Body of pancreas (tissue), 4 donors: Measurements from ENCODE around the gene LENG9. TPM values are rescaled to one million over a fixed set of nuclear protein-coding genes. Genes with fewer than 3 reads are reported as not detected.

Experiments
- ATAC-seq: fragments of 150-250 bp; one replicate; pipeline ENCODE4 v1.9.1; 2016
- DNase-seq, 4 donors: peaks; one replicate each; pipeline ENCODE4 v3.0.0-alpha.2; 2019
- H3K27ac ChIP-seq, 4 donors: fragments of 200-600 bp; sonication (generic); 1 replicate in 3 of 4; 2 replicates in 1 of 4; pipeline versions ENCODE4 v1.5.1 to v1.6.1; 2016 to 2019; ENCODE audit warnings: mild to moderate bottlenecking in 1 of 4, mixed read lengths in 1 of 4, moderate library complexity in 1 of 4
- H3K27me3 ChIP-seq, 2 donors: fragments of 200-600 bp; sonication (generic); one replicate each; pipeline ENCODE4 v1.6.0; 2016; ENCODE audit warnings: mild to moderate bottlenecking in 1 of 2
- H3K36me3 ChIP-seq, 2 donors: fragments of 200-600 bp; sonication (generic); replicated peaks in 1 of 2; 2 replicates each; pipeline ENCODE4 v1.5.1; 2016; ENCODE audit warnings: low read depth in 2 of 2; ENCODE audit not compliant: insufficient read depth in 1 of 2
- H3K4me1 ChIP-seq: fragments of 200-600 bp; sonication (generic); one replicate; pipeline ENCODE4 v1.6.0; 2016
- H3K4me3 ChIP-seq, 2 donors: fragments of 200-600 bp; sonication (generic); 1 replicate in 1 of 2; 2 replicates in 1 of 2; pipeline ENCODE4 v1.5.1; 2016 to 2019
- H3K9me3 ChIP-seq, 3 donors: fragments of 200-600 bp; sonication (generic); 1 replicate in 2 of 3; 2 replicates in 1 of 3; pipeline ENCODE4 v1.5.1; 2016
- CTCF ChIP-seq, 7 experiments: fragments of 450-650 bp in 4 of 7; fragments of 200-600 bp in 3 of 7; sonication (generic) in 3 of 7; IDR thresholded peaks; one replicate each; pipeline ENCODE4 v1.5.1; 2016 to 2019; ENCODE audit warnings: antibody characterized with exemption in 7 of 7
- POLR2A ChIP-seq, 3 donors: fragments of 450-650 bp; IDR thresholded peaks; one replicate each; pipeline ENCODE4 v1.6.1; 2016; ENCODE audit warnings: antibody characterized with exemption in 3 of 3, mild to moderate bottlenecking in 2 of 3
- WGBS, 2 donors: methylation state at CpG; one replicate each; pipeline ENCODE4 v1.1.5; 2017; 5-methylcytosine and 5-hydroxymethylcytosine counted together
- intact Hi-C: fragments of 100-400 bp; cut with DNase I; formaldehyde crosslinking; loops from one replicate; pipeline ENCODE4 v1.15.1; 2023
- total RNA-seq, 2 donors: library from RNA; depleted of rRNA; stranded (reverse); fragments of >200 nt; gene quantifications; one replicate each; pipeline ENCODE4 v1.1.0, GENCODE V29; 2016

Gene LENG9
- total RNA-seq, 2 donors from 2014 or later, result 21.8 to 25.7 TPM

- H3K4me3 ChIP-seq, result no peak overlapping the region
- TF ChIP-seq CTCF (IDR thresholded peaks at IDR 0.05), result no peak
- no peak for TF ChIP-seq POLR2A (IDR thresholded peaks at IDR 0.05)
- peaks cover 65% of the 10 kb centered on the region for H3K4me1 ChIP-seq
- no peaks in the 10 kb centered on the region for H3K27me3 ChIP-seq
- peak overlapping the region in 2 of 4 donors; percentile 21 to 32 for H3K27ac ChIP-seq
- intact Hi-C loops, result loop anchor here (10.0 kb wide), 1 partner anchor 1220 kb away; the partner anchor contains the start of gene EPN1
- H3K36me3 ChIP-seq, result peaks cover 39 to 64% of the 10 kb centered on the region in 2 donors
- H3K9me3 ChIP-seq, result no peaks in the 10 kb centered on the region
- no peak for ATAC-seq
- WGBS, 2 donors, result 93 to 96% methylated on average over 20 to 32 of the region's 33 CpGs
- DNase-seq, result no peak
Observed at GRCh38 chr19:54454781-54455675, 8.6 kb downstream of the LENG9 start.

GRCh38 chr19:54453921-54454780, 9.4 kb downstream of the LENG9 start:
- 83 to 88% methylated on average over 19 to 29 of the region's 31 CpGs for WGBS, 2 donors
- DNase-seq (no peak), ATAC-seq (no peak)
- TF ChIP-seq POLR2A (IDR thresholded peaks at IDR 0.05) (no peak), CTCF (IDR thresholded peaks at IDR 0.05) (no peak)
- Histone ChIP-seq H3K4me3 (no peak overlapping the region), H3K4me1 (peaks cover 57% of the 10 kb centered on the region), H3K9me3 (no peaks in the 10 kb centered on the region), H3K27me3 (no peaks in the 10 kb centered on the region), H3K27ac (peak overlapping the region in 3 of 4 donors; percentile 11 to 100 (median 32)), H3K36me3 (peaks cover 39 to 64% of the 10 kb centered on the region in 2 donors)
- intact Hi-C loops, result loop anchor here (10.0 kb wide), 1 partner anchor 1221 kb away; the partner anchor contains the start of gene EPN1

- peaks cover 26 to 50% of the 10 kb centered on the region in 2 donors for H3K36me3 ChIP-seq
- no peak for DNase-seq
- intact Hi-C loops, result loop anchor here (10.0 kb wide), 1 partner anchor 1222 kb away; the partner anchor contains the start of gene EPN1
- H3K4me1 ChIP-seq, result peaks cover 42% of the 10 kb centered on the region
- 62 to 71% methylated on average over 11 of the region's 11 CpGs for WGBS, 2 donors
- no peak overlapping the region for H3K4me3 ChIP-seq
- H3K9me3 ChIP-seq, result no peaks in the 10 kb centered on the region
- peak overlapping the region in 3 of 4 donors; percentile 94 to 100 (median 98) for H3K27ac ChIP-seq
- H3K27me3 ChIP-seq, result no peaks in the 10 kb centered on the region
- TF ChIP-seq CTCF (IDR thresholded peaks at IDR 0.05), result no peak
- TF ChIP-seq POLR2A (IDR thresholded peaks at IDR 0.05), result no peak
- no peak for ATAC-seq
Observed at GRCh38 chr19:54452626-54453025, 11.0 kb downstream of the LENG9 start.

GRCh38 chr19:54451997-54452396, 11.6 kb downstream of the LENG9 start:
- Histone ChIP-seq H3K36me3 (peaks cover 23 to 44% of the 10 kb centered on the region in 2 donors), H3K4me1 (peaks cover 45% of the 10 kb centered on the region), H3K9me3 (no peaks in the 10 kb centered on the region), H3K27ac (peak overlapping the region; percentile 1 to 100 (median 96)), H3K4me3 (no peak overlapping the region), H3K27me3 (no peaks in the 10 kb centered on the region)
- TF ChIP-seq CTCF (IDR thresholded peaks at IDR 0.05) (no peak), POLR2A (IDR thresholded peaks at IDR 0.05) (no peak)
- DNase-seq (peak in 1 of 4 donors; percentile 55), ATAC-seq (no peak)
- intact Hi-C loops, result loop anchor here (10.0 kb wide), 1 partner anchor 1223 kb away; the partner anchor contains the start of gene EPN1
- WGBS, 2 donors, result 36 to 52% methylated on average over 11 of the region's 11 CpGs
